Tibial artery (tissue), 4 donors: ENCODE data around the gene TMEM158.

Source experiments
- DNase-seq, 2 donors: peaks; one replicate each; pipeline ENCODE4 v3.0.0-alpha.2; 2019
- H3K27ac ChIP-seq, 2 donors: fragments of 200-600 bp; sonication (generic) in 1 of 2; 1 replicate in 1 of 2; 2 replicates in 1 of 2; pipeline ENCODE4 v1.5.1; 2018 to 2019; ENCODE audit warnings: mild to moderate bottlenecking in 1 of 2
- H3K27me3 ChIP-seq, 2 donors: fragments of 200-600 bp; sonication (generic) in 1 of 2; one replicate each; pipeline versions ENCODE4 v1.5.1 to v1.6.0; 2016 to 2019
- H3K36me3 ChIP-seq, 3 donors: fragments of 200-600 bp; sonication (generic) in 2 of 3; one replicate each; pipeline ENCODE4 v1.5.1; 2016 to 2019; ENCODE audit warnings: mild to moderate bottlenecking in 2 of 3
- H3K4me1 ChIP-seq, 4 donors: fragments of 200-600 bp; sonication (generic) in 2 of 4; 1 replicate in 3 of 4; 2 replicates in 1 of 4; pipeline ENCODE4 v1.5.1; 2016 to 2019
- H3K4me3 ChIP-seq, 2 donors: fragments of 200-600 bp; sonication (generic) in 1 of 2; 1 replicate in 1 of 2; 2 replicates in 1 of 2; pipeline ENCODE4 v1.5.1; 2018 to 2019; ENCODE audit warnings: mild to moderate bottlenecking in 2 of 2
- H3K9me3 ChIP-seq, 3 donors: fragments of 200-600 bp; sonication (generic) in 1 of 3; one replicate each; pipeline ENCODE4 v1.5.1; 2016 to 2019
- CTCF ChIP-seq, 2 experiments: fragments of 200-600 bp in 1 of 2; fragments of 450-650 bp in 1 of 2; IDR thresholded peaks; one replicate each; pipeline ENCODE4 v1.5.1; 2017 to 2019; ENCODE audit warnings: antibody characterized with exemption in 2 of 2, mild to moderate bottlenecking in 1 of 2, moderate library complexity in 1 of 2
- intact Hi-C: fragments of 100-400 bp; cut with DNase I; formaldehyde crosslinking; loops from one replicate; pipeline ENCODE4 v1.15.0; 2023; ENCODE audit warnings: low total_unique reads

TMEM158 gene

DNA sequence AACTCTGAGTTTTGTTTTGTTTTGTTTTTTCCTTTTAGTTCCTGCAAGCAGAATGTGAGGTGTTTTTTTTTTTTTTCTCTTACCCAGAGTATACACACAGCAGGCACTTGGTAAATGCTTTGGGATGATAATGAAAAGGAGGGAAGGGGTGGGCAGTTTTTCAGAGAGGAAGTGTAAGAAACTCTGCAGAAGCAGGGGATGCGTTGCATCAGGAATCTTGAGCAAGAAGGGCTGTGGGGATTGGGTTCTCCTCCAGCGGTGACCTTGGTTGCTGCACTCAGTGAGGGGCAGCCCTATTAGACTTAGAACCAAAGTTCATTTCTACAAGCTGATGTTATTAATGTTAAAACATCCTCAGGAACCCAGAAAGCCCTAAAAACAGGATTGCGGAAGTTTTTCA lies 32.2 kb upstream of the TMEM158 start:
- H3K36me3 ChIP-seq: no peaks in the 10 kb centered on the region
- no peak overlapping the region for H3K4me3 ChIP-seq
- no peaks in the 10 kb centered on the region for H3K4me1 ChIP-seq
- no peak for DNase-seq
- no peaks in the 10 kb centered on the region for H3K9me3 ChIP-seq
- no peak overlapping the region for H3K27ac ChIP-seq
- intact Hi-C loops: no loop called here
- no peak for TF ChIP-seq CTCF (IDR thresholded peaks at IDR 0.05)
- H3K27me3 ChIP-seq: no peaks in the 10 kb centered on the region

DNA sequence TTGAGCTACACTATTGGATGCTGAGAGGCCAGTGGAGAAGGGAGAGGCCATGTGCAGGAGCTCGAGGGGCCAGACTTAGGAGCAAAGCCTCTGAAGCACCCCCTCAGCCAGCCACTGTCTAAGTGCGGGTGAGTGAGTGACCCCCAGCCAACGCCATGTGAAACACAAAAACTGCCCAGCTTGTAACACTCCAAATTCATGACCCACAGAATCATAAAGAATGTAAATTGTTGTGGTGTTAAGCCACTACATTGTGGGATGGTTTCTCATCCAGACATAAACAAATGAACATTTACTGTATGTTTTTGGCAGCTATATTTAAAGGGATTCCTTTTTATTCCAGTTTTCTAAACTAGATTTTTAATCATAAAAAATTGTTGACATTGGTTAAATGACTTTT lies 27.2 kb upstream of the TMEM158 start:
- Histone ChIP-seq H3K4me1 (no peaks in the 10 kb centered on the region), H3K27ac (no peak overlapping the region), H3K36me3 (no peaks in the 10 kb centered on the region), H3K4me3 (no peak overlapping the region), H3K27me3 (no peaks in the 10 kb centered on the region), H3K9me3 (no peaks in the 10 kb centered on the region)
- no peak for TF ChIP-seq CTCF (IDR thresholded peaks at IDR 0.05)
- DNase-seq: no peak
- intact Hi-C loops: no loop called here

- DNase-seq: no peak
- no peaks in the 10 kb centered on the region for H3K9me3 ChIP-seq
- H3K4me1 ChIP-seq: no peaks in the 10 kb centered on the region
- intact Hi-C loops: no loop called here
- TF ChIP-seq CTCF (IDR thresholded peaks at IDR 0.05): no peak
- H3K36me3 ChIP-seq: no peaks in the 10 kb centered on the region
- no peak overlapping the region for H3K27ac ChIP-seq
- no peaks in the 10 kb centered on the region for H3K27me3 ChIP-seq
- H3K4me3 ChIP-seq: no peak overlapping the region
Observed at GRCh38 chr3:45252826-45253225, 26.7 kb upstream of the TMEM158 start.

DNA sequence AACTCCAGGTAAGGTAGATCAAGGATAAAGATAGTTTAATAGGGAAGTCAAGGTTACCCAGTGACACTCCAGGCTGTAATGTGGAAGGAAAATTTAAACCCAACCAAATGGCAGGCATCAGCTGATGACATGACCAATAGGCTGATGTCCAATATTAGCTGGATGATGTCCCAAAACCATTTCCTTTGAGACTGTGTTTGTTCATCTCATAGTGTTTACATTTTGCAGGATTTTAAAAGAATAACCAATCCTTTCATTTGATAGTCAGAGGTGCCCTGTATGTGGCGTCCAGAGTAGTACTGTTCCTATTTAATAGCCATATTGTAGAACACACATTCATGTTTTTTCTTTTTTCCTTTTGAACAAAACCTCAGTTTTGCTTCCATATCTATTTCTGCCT lies 23.3 kb upstream of the TMEM158 start:
- no peaks in the 10 kb centered on the region for H3K27me3 ChIP-seq
- no peak for DNase-seq
- no peaks in the 10 kb centered on the region for H3K36me3 ChIP-seq
- no peaks in the 10 kb centered on the region for H3K4me1 ChIP-seq
- no peaks in the 10 kb centered on the region for H3K9me3 ChIP-seq
- no peak for TF ChIP-seq CTCF (IDR thresholded peaks at IDR 0.05)
- intact Hi-C loops: no loop called here
- no peak overlapping the region for H3K4me3 ChIP-seq
- H3K27ac ChIP-seq: no peak overlapping the region

DNA sequence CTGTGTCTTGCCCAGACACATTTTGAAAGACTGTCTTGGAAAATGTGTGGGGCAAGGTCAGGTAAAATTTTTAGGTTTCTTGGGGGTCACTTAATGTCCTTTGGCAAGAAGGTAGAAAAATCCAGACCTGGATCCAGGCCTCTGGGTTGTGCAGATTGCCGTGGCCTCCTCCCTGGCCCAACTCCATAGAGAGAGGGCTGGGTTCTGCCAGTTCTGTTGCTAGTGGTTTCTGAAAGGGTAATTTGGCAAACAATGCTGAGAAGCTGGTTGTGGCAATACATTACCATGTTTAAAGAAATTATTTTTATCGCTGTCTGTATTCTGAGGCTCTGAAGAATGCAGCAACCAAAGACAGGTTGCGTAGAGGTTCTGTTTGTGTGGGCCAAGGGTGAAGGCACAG lies 20.2 kb upstream of the TMEM158 start:
- no peak for TF ChIP-seq CTCF (IDR thresholded peaks at IDR 0.05)
- no peaks in the 10 kb centered on the region for H3K27me3 ChIP-seq
- no peak for DNase-seq
- H3K9me3 ChIP-seq: no peaks in the 10 kb centered on the region
- no peaks in the 10 kb centered on the region for H3K4me1 ChIP-seq
- intact Hi-C loops: no loop called here
- H3K27ac ChIP-seq: no peak overlapping the region
- H3K4me3 ChIP-seq: no peak overlapping the region
- no peaks in the 10 kb centered on the region for H3K36me3 ChIP-seq

DNA sequence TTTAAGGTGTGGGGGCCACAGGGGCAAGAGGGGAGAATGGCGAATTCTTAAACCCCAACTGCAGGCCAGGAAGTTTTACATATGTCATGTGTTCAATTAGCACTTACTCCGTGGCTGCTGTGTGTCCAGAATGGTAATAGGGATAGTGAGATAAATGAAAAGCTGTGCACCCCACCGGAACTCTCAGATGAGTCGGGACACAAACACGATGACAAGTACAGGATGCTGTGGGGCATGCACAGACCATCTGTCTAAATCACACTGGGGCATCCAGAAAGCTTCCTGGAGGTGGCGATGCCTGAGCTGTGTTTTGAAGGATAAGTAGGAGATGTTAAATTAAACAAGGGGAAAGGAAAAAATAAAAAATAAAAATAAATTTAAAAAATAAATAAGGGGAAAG lies 18.3 kb upstream of the TMEM158 start:
- no peaks in the 10 kb centered on the region for H3K4me1 ChIP-seq
- TF ChIP-seq CTCF (IDR thresholded peaks at IDR 0.05): no peak
- no peak for DNase-seq
- H3K27me3 ChIP-seq: peaks cover 0 to 8% of the 10 kb centered on the region in 2 donors
- no peak overlapping the region for H3K27ac ChIP-seq
- no peaks in the 10 kb centered on the region for H3K9me3 ChIP-seq
- H3K4me3 ChIP-seq: no peak overlapping the region
- no peaks in the 10 kb centered on the region for H3K36me3 ChIP-seq
- intact Hi-C loops: no loop called here
